Osteoblast (primary cell): ENCODE measurements around the gene OGDH. TPM values are rescaled to one million over a fixed set of nuclear protein-coding genes. Genes with fewer than 3 reads are reported as not detected.

ENCODE experiments used
- DNase-seq: peaks from one replicate; pipeline ENCODE4 v3.0.0; 2011; ENCODE audit warnings: low spot score, mixed read lengths; ENCODE audit not compliant: insufficient read length; ENCODE audit errors: missing footprints
- H2AFZ ChIP-seq: 2 replicates; pipeline ENCODE4 v1.6.0; 2011; ENCODE audit warnings: mild to moderate bottlenecking, low read length
- H3K27ac ChIP-seq: 2 replicates; pipeline ENCODE4 v1.5.1; 2011; ENCODE audit warnings: mild to moderate bottlenecking, low read depth, low read length, moderate library complexity
- H3K27me3 ChIP-seq: 2 replicates; pipeline ENCODE4 v1.6.0; 2012; ENCODE audit warnings: mild to moderate bottlenecking, control low read depth, inconsistent platforms, low read length, moderate library complexity; ENCODE audit not compliant: insufficient read depth
- H3K36me3 ChIP-seq: 2 replicates; pipeline ENCODE4 v1.5.1; 2011; ENCODE audit warnings: mild to moderate bottlenecking, low read length, control low read depth, moderate library complexity; ENCODE audit not compliant: insufficient read depth
- H3K4me1 ChIP-seq: 2 replicates; pipeline ENCODE4 v1.5.1; 2011; ENCODE audit warnings: mild to moderate bottlenecking, low read length, control low read depth, moderate library complexity; ENCODE audit not compliant: insufficient read depth
- H3K4me2 ChIP-seq: 2 replicates; pipeline ENCODE4 v1.6.0; 2011; ENCODE audit warnings: mild to moderate bottlenecking, low read length; ENCODE audit not compliant: insufficient read depth
- H3K4me3 ChIP-seq: fragments of 200-600 bp; sonication (generic); 3 replicates; pipeline ENCODE4 v1.5.1; 2012; ENCODE audit warnings: mild to moderate bottlenecking, low read length, inconsistent platforms; ENCODE audit not compliant: insufficient read depth
- H3K79me2 ChIP-seq: 2 replicates; pipeline ENCODE4 v1.6.0; 2012; ENCODE audit warnings: mild to moderate bottlenecking, low read length, control low read depth, inconsistent platforms; ENCODE audit not compliant: insufficient read depth
- H3K9me3 ChIP-seq: 2 replicates; pipeline ENCODE4 v1.5.1; 2011; ENCODE audit warnings: low read depth, low read length, control low read depth
- H4K20me1 ChIP-seq: 2 replicates; pipeline ENCODE4 v1.6.0; 2012; ENCODE audit warnings: mild to moderate bottlenecking, low read length, control low read depth; ENCODE audit not compliant: insufficient read depth
- total RNA-seq: library from RNA; depleted of rRNA; stranded (reverse); fragments of >200 nt; gene quantifications from 2 replicates; pipeline ENCODE4 v1.2.3, GENCODE V29; 2012
- TF ChIP-seq, protein P1 (sequence below): IDR thresholded peaks from 2 replicates; pipeline ENCODE4 v1.5.1; 2011; ENCODE audit warnings: mild to moderate bottlenecking, low read depth, low read length, moderate library complexity; ENCODE audit errors: extremely low read depth

The OGDH gene
- 59.2 and 64.4 TPM in 2 replicates for total RNA-seq

DNA sequence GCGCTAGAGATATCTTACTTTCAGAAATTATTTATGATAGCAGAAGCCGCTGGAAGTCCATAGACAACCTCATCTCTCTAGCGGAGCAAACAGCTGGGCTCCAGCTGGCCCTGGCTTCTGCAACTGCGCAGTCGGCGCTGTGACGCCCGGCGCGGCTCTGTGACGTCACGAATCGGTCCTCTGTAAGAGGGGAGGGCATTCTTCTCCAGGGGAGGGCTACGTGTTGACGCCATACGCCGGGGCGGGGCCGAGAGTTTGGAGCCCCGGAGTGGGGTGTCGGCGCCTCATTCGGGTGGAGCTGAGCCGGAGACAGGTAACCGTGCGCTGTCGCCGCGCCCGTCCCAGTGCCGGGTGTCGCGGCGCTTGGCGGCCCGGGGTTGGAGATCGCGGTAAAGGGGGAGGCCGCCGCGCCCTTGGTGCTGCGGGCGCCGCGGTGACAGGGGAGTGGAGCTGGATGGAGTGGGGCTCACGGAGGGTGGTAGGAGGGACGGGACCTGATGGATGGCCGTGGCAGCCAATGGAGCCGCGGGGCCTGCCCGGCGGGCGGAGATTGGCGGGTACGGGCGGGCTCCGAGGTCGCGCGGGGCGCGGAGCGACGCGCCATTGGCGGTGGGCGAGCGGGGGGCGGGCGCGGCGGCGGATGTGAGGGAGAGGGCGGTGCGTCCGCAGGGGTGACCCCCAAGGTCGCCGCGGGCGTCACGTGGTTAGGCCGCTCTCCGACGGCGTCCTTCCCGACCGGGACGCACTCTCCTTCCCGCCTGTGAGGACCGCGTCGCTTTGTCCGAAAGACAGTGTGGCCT lies at the start of gene OGDH:
OGDH (plus strand) TSS at position 287 of the 800 bp plus-strand sequence. CDS start 17,717 bp downstream, outside the sequence.
- TF ChIP-seq, protein P1, sequence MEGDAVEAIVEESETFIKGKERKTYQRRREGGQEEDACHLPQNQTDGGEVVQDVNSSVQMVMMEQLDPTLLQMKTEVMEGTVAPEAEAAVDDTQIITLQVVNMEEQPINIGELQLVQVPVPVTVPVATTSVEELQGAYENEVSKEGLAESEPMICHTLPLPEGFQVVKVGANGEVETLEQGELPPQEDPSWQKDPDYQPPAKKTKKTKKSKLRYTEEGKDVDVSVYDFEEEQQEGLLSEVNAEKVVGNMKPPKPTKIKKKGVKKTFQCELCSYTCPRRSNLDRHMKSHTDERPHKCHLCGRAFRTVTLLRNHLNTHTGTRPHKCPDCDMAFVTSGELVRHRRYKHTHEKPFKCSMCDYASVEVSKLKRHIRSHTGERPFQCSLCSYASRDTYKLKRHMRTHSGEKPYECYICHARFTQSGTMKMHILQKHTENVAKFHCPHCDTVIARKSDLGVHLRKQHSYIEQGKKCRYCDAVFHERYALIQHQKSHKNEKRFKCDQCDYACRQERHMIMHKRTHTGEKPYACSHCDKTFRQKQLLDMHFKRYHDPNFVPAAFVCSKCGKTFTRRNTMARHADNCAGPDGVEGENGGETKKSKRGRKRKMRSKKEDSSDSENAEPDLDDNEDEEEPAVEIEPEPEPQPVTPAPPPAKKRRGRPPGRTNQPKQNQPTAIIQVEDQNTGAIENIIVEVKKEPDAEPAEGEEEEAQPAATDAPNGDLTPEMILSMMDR: no peak
- no peaks in the 10 kb centered on the region for H3K9me3 ChIP-seq
- H3K4me3 ChIP-seq: peak within 1 kb of the TSS; percentile 82
- peak within 1 kb of the TSS; percentile 93 for H2AFZ ChIP-seq
- H3K27ac ChIP-seq: peak within 1 kb of the TSS; percentile 93
- peaks cover 21% of the 10 kb centered on the region for H3K4me1 ChIP-seq
- peak within 1 kb of the TSS; percentile 100 for H3K4me2 ChIP-seq
- peaks cover 44% of the 10 kb centered on the region for H3K79me2 ChIP-seq
- peak; percentile 99 for DNase-seq
- no peaks in the 10 kb centered on the region for H3K36me3 ChIP-seq
- no peaks in the 10 kb centered on the region for H3K27me3 ChIP-seq
- H4K20me1 ChIP-seq: peaks cover 5% of the 10 kb centered on the region

DNA sequence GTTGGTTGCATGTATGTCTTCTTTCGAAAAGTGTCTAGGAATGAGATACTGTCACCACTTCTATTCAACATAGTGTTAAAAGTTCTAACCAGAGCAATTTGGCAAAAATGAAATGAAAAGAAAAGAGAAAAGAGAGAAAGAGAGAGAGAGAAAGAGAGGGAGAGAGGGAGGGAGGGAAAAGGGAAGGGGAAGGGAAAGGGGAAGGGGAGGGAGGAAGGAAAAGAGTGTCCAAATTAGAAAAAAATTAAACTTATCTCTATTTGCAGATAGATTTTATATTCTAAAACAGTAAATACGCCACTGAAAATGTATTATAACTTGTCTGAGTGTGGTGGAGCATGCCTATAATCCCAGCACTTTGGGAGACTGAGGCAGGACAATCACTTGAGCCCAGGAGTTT lies 48.9 kb upstream of the OGDH start:
- no peak overlapping the region for H2AFZ ChIP-seq
- H3K9me3 ChIP-seq: no peaks in the 10 kb centered on the region
- H3K79me2 ChIP-seq: no peaks in the 10 kb centered on the region
- no peak overlapping the region for H3K4me3 ChIP-seq
- TF ChIP-seq, protein P1: no peak
- H3K4me1 ChIP-seq: peaks cover 3% of the 10 kb centered on the region
- no peak overlapping the region for H3K27ac ChIP-seq
- H3K27me3 ChIP-seq: no peaks in the 10 kb centered on the region
- no peaks in the 10 kb centered on the region for H3K36me3 ChIP-seq
- no peak for DNase-seq
- H3K4me2 ChIP-seq: no peak overlapping the region
- H4K20me1 ChIP-seq: no peaks in the 10 kb centered on the region

DNA sequence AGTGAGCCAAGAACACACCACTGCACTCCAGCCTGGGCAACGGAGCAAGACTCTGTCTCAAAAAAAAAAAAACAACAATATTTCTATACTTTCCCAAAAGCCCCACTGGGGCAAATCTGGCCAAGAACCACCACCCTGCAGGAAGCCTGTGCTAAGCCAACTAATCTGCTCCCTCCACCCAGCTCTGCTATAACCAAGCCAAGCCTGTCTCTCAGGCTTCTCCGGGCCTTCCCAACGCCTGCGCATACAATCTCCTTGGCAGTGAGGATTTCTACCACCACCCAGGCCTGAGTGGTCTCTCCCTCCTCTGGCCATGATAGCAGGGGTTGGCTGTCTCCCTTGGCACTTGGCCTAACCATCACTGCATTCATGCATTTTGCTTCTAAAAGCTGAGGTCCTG lies 46.9 kb upstream of the OGDH start:
- peaks cover 3% of the 10 kb centered on the region for H3K4me1 ChIP-seq
- H3K36me3 ChIP-seq: peaks cover 4% of the 10 kb centered on the region
- H3K27me3 ChIP-seq: no peaks in the 10 kb centered on the region
- no peaks in the 10 kb centered on the region for H3K79me2 ChIP-seq
- H3K27ac ChIP-seq: no peak overlapping the region
- H3K9me3 ChIP-seq: no peaks in the 10 kb centered on the region
- TF ChIP-seq, protein P1: no peak
- H3K4me3 ChIP-seq: no peak overlapping the region
- peaks cover 3% of the 10 kb centered on the region for H4K20me1 ChIP-seq
- H2AFZ ChIP-seq: no peak overlapping the region
- no peak for DNase-seq
- no peak overlapping the region for H3K4me2 ChIP-seq

DNA sequence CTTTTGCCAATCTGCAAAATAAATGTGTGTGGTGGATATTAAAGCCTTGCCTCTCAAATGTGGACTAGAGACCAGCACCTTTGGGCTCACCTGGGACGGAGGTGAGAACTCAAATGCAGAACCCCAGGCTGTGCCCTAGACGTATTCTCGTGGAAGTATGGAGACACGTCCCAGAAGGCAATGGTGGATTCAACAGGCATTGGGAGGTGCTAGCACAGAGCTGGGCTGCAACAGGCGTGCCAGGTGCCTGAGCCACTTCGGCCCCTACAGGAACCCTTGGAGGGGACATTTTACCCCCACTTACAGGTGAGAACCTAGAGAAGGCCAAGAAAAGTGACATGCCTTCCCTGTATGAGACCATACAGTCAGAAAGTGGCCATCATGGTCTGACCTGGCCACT lies 44.9 kb upstream of the OGDH start:
- no peak overlapping the region for H3K4me3 ChIP-seq
- no peaks in the 10 kb centered on the region for H3K27me3 ChIP-seq
- peaks cover 3% of the 10 kb centered on the region for H3K4me1 ChIP-seq
- DNase-seq: no peak
- no peak overlapping the region for H3K27ac ChIP-seq
- no peak overlapping the region for H3K4me2 ChIP-seq
- no peak overlapping the region for H2AFZ ChIP-seq
- no peaks in the 10 kb centered on the region for H3K9me3 ChIP-seq
- TF ChIP-seq, protein P1: no peak
- peaks cover 16% of the 10 kb centered on the region for H4K20me1 ChIP-seq
- peaks cover 21% of the 10 kb centered on the region for H3K36me3 ChIP-seq
- H3K79me2 ChIP-seq: no peaks in the 10 kb centered on the region
